Neural cell (in vitro differentiated cells): ENCODE results near the gene MPZL1.

Experiments
- POLR2AphosphoS5 ChIP-seq: IDR thresholded peaks from 2 replicates; pipeline ENCODE4 v1.6.1; 2012
- RAD21 ChIP-seq: fragments of 450-650 bp; conservative IDR thresholded peaks from 2 replicates; pipeline ENCODE4 v1.6.1; 2014; ENCODE audit warnings: antibody characterized with exemption, mild to moderate bottlenecking, moderate library complexity
- SMC3 ChIP-seq: fragments of 450-650 bp; conservative IDR thresholded peaks from 2 replicates; pipeline ENCODE4 v1.6.1; 2014; ENCODE audit warnings: antibody characterized with exemption, mild to moderate bottlenecking, moderate library complexity; ENCODE audit not compliant: poor library complexity
- TAF1 ChIP-seq: IDR thresholded peaks from 2 replicates; pipeline ENCODE4 v1.6.1; 2012; ENCODE audit warnings: low read depth
- TF ChIP-seq, protein P1 (sequence below): fragments of 450-650 bp; IDR thresholded peaks from 2 replicates; pipeline ENCODE4 v1.5.1; 2014; ENCODE audit warnings: antibody characterized with exemption, mild to moderate bottlenecking, moderate library complexity; ENCODE audit not compliant: poor library complexity, severe bottlenecking
- TF ChIP-seq, protein P2 (sequence below): IDR thresholded peaks from 2 replicates; pipeline ENCODE4 v1.6.1; 2012; ENCODE audit warnings: borderline replicate concordance

DNA sequence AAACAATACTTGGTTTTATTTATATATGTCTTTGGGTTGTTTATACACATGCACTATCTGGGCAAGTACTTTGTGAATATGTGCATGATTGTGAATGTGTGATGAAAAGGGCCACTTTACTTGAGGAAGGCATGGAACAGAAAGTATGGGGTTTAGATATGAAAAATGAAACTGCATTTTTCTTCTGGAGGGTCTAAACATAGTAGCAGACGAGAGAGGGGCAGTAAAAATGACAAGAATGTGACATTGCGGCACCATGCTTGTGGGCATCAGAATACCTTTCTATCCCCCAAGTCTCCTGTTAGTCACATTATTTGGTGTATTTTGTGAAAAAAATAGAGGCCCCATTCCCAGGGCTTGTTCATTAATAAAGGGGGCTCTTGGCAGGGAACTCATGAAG is 15.4 kb upstream of the MPZL1 start:
- TF ChIP-seq, protein P1, sequence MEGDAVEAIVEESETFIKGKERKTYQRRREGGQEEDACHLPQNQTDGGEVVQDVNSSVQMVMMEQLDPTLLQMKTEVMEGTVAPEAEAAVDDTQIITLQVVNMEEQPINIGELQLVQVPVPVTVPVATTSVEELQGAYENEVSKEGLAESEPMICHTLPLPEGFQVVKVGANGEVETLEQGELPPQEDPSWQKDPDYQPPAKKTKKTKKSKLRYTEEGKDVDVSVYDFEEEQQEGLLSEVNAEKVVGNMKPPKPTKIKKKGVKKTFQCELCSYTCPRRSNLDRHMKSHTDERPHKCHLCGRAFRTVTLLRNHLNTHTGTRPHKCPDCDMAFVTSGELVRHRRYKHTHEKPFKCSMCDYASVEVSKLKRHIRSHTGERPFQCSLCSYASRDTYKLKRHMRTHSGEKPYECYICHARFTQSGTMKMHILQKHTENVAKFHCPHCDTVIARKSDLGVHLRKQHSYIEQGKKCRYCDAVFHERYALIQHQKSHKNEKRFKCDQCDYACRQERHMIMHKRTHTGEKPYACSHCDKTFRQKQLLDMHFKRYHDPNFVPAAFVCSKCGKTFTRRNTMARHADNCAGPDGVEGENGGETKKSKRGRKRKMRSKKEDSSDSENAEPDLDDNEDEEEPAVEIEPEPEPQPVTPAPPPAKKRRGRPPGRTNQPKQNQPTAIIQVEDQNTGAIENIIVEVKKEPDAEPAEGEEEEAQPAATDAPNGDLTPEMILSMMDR, result no peak
- TF ChIP-seq SMC3 (no peak), POLR2AphosphoS5 (no peak), TAF1 (no peak), RAD21 (no peak)
- TF ChIP-seq, protein P2, sequence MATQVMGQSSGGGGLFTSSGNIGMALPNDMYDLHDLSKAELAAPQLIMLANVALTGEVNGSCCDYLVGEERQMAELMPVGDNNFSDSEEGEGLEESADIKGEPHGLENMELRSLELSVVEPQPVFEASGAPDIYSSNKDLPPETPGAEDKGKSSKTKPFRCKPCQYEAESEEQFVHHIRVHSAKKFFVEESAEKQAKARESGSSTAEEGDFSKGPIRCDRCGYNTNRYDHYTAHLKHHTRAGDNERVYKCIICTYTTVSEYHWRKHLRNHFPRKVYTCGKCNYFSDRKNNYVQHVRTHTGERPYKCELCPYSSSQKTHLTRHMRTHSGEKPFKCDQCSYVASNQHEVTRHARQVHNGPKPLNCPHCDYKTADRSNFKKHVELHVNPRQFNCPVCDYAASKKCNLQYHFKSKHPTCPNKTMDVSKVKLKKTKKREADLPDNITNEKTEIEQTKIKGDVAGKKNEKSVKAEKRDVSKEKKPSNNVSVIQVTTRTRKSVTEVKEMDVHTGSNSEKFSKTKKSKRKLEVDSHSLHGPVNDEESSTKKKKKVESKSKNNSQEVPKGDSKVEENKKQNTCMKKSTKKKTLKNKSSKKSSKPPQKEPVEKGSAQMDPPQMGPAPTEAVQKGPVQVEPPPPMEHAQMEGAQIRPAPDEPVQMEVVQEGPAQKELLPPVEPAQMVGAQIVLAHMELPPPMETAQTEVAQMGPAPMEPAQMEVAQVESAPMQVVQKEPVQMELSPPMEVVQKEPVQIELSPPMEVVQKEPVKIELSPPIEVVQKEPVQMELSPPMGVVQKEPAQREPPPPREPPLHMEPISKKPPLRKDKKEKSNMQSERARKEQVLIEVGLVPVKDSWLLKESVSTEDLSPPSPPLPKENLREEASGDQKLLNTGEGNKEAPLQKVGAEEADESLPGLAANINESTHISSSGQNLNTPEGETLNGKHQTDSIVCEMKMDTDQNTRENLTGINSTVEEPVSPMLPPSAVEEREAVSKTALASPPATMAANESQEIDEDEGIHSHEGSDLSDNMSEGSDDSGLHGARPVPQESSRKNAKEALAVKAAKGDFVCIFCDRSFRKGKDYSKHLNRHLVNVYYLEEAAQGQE, result no peak
